ENCODE results near the gene TBCK. TPM values are rescaled to one million over a fixed set of nuclear protein-coding genes. Genes with fewer than 3 reads are reported as not detected.

TBCK gene
- total RNA-seq, 1 experiment from 2014 or later = 28.6 TPM

GRCh38 chr4:106247600-106247999, 68.4 kb downstream of the TBCK start:
- Mint-ChIP-seq H3K4me1 (no peaks in the 10 kb centered on the region), H3K27ac (no peak overlapping the region), H3K27me3 (ENCODE audit: low read depth) (no peaks in the 10 kb centered on the region), H3K4me3 (no peak overlapping the region), H3K36me3 (peaks cover 7% of the 10 kb centered on the region), H3K9me3 (peaks cover 4% of the 10 kb centered on the region; the same call in 1 of the 2 replicates)
- POLR2A ChIA-PET = no interaction called here
- CTCF ChIA-PET = no interaction called here
- no peak for ATAC-seq
- no peak for DNase-seq (ENCODE audit: low spot score)
- TF ChIP-seq FOXP4 (CRISPR knock-in tag; IDR thresholded peaks at IDR 0.05) (no peak), HMGA2 (CRISPR knock-in tag; IDR thresholded peaks at IDR 0.05) (no peak), ZNF232 (CRISPR knock-in tag; IDR thresholded peaks at IDR 0.05) (no peak), MYBL2 (CRISPR knock-in tag; IDR thresholded peaks at IDR 0.05) (no peak), RORB (CRISPR knock-in tag; IDR thresholded peaks at IDR 0.05) (no peak), FOXP1 (CRISPR knock-in tag; IDR thresholded peaks at IDR 0.05; ENCODE audit: borderline replicate concordance) (no peak), KAT7 (CRISPR knock-in tag; IDR thresholded peaks at IDR 0.05; ENCODE audit: borderline replicate concordance) (no peak), FOXJ3 (CRISPR knock-in tag; IDR thresholded peaks at IDR 0.05; ENCODE audit: borderline replicate concordance) (no peak), ZBTB21 (CRISPR knock-in tag; IDR thresholded peaks at IDR 0.05; ENCODE audit: borderline replicate concordance) (no peak), HMGXB4 (CRISPR knock-in tag; IDR thresholded peaks at IDR 0.05) (no peak), GABPB1 (CRISPR knock-in tag; IDR thresholded peaks at IDR 0.05) (no peak)

GRCh38 chr4:106246441-106246840, 69.6 kb downstream of the TBCK start:
- ChIA-PET CTCF (no interaction called here), POLR2A (no interaction called here)
- H3K4me1 Mint-ChIP-seq = no peaks in the 10 kb centered on the region
- H3K27ac Mint-ChIP-seq = no peak overlapping the region
- TF ChIP-seq CDX4 (CRISPR knock-in tag; IDR thresholded peaks at IDR 0.05; ENCODE audit: borderline replicate concordance) (no peak), RORB (CRISPR knock-in tag; IDR thresholded peaks at IDR 0.05) (no peak), E2F5 (CRISPR knock-in tag; IDR thresholded peaks at IDR 0.05) (no peak), RELA (CRISPR knock-in tag; IDR thresholded peaks at IDR 0.05; ENCODE audit: borderline replicate concordance) (no peak), ZNF671 (CRISPR knock-in tag; IDR thresholded peaks at IDR 0.05) (no peak)
- no peak for DNase-seq (ENCODE audit: low spot score)
- H3K4me3 Mint-ChIP-seq = no peak overlapping the region
- peaks cover 4% of the 10 kb centered on the region; the same call in 1 of the 2 replicates for H3K9me3 Mint-ChIP-seq
- H3K36me3 Mint-ChIP-seq = peaks cover 7% of the 10 kb centered on the region
- no peaks in the 10 kb centered on the region for H3K27me3 Mint-ChIP-seq (ENCODE audit: low read depth)
- ATAC-seq = no peak

- Mint-ChIP-seq H3K27ac (no peak overlapping the region), H3K4me1 (no peaks in the 10 kb centered on the region), H3K4me3 (no peak overlapping the region), H3K36me3 (peaks cover 7% of the 10 kb centered on the region), H3K27me3 (ENCODE audit: low read depth) (no peaks in the 10 kb centered on the region), H3K9me3 (peaks cover 4% of the 10 kb centered on the region; the same call in 1 of the 2 replicates)
- ChIA-PET CTCF (no interaction called here), POLR2A (no interaction called here)
- ATAC-seq (no peak), DNase-seq (ENCODE audit: low spot score) (no peak)
- TF ChIP-seq TP53 (CRISPR knock-in tag; IDR thresholded peaks at IDR 0.05) (no peak), ZMAT4 (CRISPR knock-in tag; IDR thresholded peaks at IDR 0.05) (no peak), ZNF512 (CRISPR knock-in tag; IDR thresholded peaks at IDR 0.05; ENCODE audit: borderline replicate concordance) (no peak), PREB (CRISPR knock-in tag; IDR thresholded peaks at IDR 0.05; ENCODE audit: borderline replicate concordance) (no peak), JUN (CRISPR knock-in tag; IDR thresholded peaks at IDR 0.05) (no peak), GABPB1 (CRISPR knock-in tag; IDR thresholded peaks at IDR 0.05) (no peak), IRF1 (CRISPR knock-in tag; IDR thresholded peaks at IDR 0.05) (no peak), NR1H2 (CRISPR knock-in tag; IDR thresholded peaks at IDR 0.05) (no peak), ZNF671 (CRISPR knock-in tag; IDR thresholded peaks at IDR 0.05) (no peak), ERG (CRISPR knock-in tag; IDR thresholded peaks at IDR 0.05) (no peak)
These were observed 70.8 kb downstream of the TBCK start for GRCh38 chr4:106245176-106245575.

Measured in WTC11 (cell line).